ENCODE measurements around the gene EML1.

Gene EML1

GRCh38 chr14:99984036-99984435 lies 190.8 kb downstream of the EML1 start:
- no peak overlapping the region for H3K4me3 ChIP-seq (ENCODE audit: control insufficient read depth, low read depth, low read length)
- TF ChIP-seq, protein P1, sequence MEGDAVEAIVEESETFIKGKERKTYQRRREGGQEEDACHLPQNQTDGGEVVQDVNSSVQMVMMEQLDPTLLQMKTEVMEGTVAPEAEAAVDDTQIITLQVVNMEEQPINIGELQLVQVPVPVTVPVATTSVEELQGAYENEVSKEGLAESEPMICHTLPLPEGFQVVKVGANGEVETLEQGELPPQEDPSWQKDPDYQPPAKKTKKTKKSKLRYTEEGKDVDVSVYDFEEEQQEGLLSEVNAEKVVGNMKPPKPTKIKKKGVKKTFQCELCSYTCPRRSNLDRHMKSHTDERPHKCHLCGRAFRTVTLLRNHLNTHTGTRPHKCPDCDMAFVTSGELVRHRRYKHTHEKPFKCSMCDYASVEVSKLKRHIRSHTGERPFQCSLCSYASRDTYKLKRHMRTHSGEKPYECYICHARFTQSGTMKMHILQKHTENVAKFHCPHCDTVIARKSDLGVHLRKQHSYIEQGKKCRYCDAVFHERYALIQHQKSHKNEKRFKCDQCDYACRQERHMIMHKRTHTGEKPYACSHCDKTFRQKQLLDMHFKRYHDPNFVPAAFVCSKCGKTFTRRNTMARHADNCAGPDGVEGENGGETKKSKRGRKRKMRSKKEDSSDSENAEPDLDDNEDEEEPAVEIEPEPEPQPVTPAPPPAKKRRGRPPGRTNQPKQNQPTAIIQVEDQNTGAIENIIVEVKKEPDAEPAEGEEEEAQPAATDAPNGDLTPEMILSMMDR (IDR thresholded peaks at IDR 0.05; ENCODE audit: control insufficient read depth, insufficient read depth, low read depth, low read length, missing control alignments) = no peak
- DNase-seq (ENCODE audit: low read depth) = no peak

DNA sequence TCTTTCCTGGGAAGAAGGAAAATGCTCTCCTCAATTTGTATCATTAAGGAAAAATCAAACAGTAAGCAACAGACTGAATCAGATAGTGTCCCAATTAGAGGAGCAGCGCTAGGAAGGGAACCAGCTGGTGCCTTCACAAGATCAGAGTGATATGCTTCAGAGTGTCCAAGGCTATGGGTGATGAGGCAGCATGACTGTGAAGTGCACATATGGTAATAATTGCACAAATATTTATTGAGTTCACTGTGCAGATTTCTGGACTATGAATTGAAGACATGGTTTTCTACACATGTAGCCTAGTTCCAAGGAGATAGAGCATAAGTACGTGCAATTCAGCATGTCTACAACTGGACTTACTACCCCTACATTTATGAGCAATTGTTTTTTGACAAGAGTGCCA lies 193.2 kb downstream of the EML1 start:
- TF ChIP-seq, protein P1 (IDR thresholded peaks at IDR 0.05; ENCODE audit: control insufficient read depth, insufficient read depth, low read depth, low read length, missing control alignments) = no peak
- no peak overlapping the region for H3K4me3 ChIP-seq (ENCODE audit: control insufficient read depth, low read depth, low read length)
- DNase-seq (ENCODE audit: low read depth) = peak; percentile 84

DNA sequence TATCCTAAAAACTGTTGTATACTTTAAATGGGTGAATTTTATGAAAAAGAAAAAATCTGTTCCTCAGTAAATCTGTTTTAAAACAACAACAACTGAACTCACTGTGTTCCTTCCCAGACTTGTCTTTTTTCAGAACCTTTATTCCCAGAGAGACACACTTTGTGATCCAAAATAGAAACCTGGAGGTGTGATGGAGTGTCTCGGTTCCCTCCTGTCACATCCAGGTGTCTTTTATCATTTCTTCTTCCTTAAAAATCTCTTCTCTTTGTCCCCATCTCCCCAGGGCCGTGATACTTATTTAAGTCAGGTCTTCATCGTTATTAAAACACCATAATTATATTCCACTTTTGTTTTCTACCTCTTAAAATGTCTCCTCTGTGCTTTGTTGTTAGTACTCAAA lies 195.8 kb downstream of the EML1 start:
- TF ChIP-seq, protein P1 (IDR thresholded peaks at IDR 0.05; ENCODE audit: control insufficient read depth, insufficient read depth, low read depth, low read length, missing control alignments) = no peak
- DNase-seq (ENCODE audit: low read depth) = no peak
- no peak overlapping the region for H3K4me3 ChIP-seq (ENCODE audit: control insufficient read depth, low read depth, low read length)

DNA sequence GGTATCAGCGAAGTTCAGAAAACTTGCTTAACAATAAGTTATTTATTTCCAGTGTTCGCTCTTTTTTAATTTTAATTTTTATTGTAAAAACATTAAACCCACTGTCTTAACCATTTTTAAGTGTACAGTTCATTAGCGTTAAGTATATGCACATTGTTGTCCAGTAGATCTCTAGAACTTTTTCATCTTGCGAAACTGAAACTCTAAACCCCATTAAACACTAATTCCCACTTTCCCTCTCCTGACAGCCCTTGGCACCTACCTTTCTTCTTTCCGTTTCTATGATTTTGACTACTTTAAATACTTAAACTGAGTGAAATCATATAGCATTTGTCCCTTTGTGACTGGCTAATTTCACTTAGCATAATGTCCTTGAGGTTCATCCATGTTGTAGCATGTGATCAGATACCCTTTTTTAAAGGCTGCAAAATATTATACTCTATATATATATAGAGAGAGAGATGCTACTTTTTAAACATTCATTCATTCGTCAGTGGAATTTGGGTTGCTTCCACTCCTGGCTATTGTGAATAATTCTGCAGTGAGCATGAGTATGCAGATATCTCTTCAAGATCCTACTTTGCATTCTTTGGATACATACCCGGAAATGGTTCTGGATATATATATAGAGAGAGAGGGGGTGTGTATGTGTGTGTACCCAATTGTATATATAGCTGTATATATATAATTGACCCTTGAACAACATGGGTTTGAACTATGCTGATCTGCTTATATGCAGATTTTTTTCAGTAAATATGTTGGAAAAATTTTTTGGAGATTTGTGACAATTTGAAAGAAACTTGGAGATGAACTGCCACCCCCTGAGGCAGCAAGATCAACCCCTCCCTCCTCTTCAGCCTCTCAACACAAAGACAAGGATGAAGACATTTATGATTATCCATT lies 197.3 kb downstream of the EML1 start:
- TF ChIP-seq, protein P1 (IDR thresholded peaks at IDR 0.05; ENCODE audit: control insufficient read depth, insufficient read depth, low read depth, low read length, missing control alignments) = no peak
- H3K4me3 ChIP-seq (ENCODE audit: control insufficient read depth, low read depth, low read length) = no peak overlapping the region
- DNase-seq (ENCODE audit: low read depth) = no peak

DNA sequence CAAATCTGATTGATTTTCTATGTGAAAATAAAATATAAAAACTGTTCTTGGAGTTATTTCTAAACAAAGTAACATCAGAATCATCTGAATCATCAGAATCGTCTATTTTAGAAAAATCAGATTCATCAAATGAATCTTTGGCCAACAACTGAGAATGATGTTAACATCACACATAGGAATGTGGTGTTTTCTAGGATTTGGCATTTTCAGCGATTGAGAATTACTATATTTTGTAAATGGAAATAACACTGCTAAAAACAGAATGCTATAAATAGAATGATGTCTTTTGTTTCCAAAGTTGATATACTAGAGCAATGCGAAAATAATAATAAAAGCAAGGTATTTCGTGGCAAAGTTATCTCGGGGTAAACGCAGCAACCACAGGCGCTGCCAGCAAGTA lies 198.1 kb downstream of the EML1 start:
- DNase-seq (ENCODE audit: low read depth) = no peak
- TF ChIP-seq, protein P1 (IDR thresholded peaks at IDR 0.05; ENCODE audit: control insufficient read depth, insufficient read depth, low read depth, low read length, missing control alignments) = no peak
- no peak overlapping the region for H3K4me3 ChIP-seq (ENCODE audit: control insufficient read depth, low read depth, low read length)

All from AG09309 (cell line).